ENCODE data around the gene CTXN1.
"Not testable (repeated sequence)": the region's sequence is repeated elsewhere in the genome, so short reads cannot be mapped to it uniquely, and the experiment has no call there.

The CTXN1 gene

DNA sequence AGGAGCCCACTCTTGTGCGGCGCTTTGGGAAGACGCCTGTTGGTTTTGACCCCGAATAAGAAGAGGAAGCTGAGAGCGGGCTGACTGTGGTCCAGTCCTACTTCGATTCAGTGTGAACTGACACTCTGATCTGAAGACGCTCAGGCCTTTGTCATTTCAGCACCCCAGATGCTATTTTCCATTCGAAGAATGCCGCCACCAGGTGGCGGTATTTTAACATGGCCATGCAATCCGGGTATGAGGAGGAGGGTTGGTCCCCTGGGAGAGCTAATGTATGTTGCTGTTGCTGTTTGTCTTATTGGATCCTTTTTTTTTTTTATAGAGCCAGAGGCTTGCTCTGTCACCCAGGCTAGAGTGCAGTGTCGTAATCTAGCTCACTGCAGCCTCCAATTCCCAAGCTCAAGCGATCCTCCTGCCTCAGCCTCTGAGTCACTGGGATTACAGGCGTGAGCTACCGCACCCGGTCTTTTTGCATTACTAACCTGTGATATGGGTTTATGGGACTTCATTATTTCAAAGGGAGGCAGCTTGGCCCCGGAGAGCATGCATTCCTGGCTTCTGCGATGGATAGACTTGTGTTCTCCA lies 18.3 kb upstream of the CTXN1 start:
- peak; percentile 58 for DNase-seq (ENCODE audit: low read depth)

- peak; percentile 94 for DNase-seq (ENCODE audit: low read depth)
Observed at GRCh38 chr19:7943444-7944176, 17.7 kb upstream of the CTXN1 start, which contains the start of gene TIMM44. TSS of gene TIMM44 (minus strand) at chr19:7943666. CDS start at chr19:7943651, 15 bp downstream.

DNA sequence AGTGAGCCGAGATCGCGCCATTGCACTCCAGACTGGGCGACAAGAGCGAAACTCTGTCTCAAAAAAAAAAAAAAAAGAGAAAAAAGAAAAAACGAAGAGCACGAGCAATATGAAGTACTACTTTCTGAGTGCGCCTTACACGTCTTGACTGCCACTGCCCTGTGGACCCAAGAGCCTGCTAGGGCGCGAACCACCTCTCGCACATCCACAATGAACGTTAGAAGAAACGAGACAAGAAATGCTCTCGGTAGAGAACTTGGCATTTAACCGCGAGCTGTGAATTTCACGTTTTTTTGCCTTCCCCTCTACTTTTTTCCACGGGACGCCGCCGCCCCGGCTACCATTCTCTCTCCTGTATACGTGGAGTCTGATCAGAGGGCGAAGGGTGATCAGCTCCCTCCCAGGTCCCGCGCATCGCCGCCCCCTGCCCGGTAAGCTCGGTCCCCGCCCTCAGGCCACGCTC lies 17.1 kb upstream of the CTXN1 start:
- DNase-seq (ENCODE audit: low read depth): no peak

GRCh38 chr19:7941895-7942596 lies 16.1 kb upstream of the CTXN1 start:
- no peak for DNase-seq (ENCODE audit: low read depth)

DNA sequence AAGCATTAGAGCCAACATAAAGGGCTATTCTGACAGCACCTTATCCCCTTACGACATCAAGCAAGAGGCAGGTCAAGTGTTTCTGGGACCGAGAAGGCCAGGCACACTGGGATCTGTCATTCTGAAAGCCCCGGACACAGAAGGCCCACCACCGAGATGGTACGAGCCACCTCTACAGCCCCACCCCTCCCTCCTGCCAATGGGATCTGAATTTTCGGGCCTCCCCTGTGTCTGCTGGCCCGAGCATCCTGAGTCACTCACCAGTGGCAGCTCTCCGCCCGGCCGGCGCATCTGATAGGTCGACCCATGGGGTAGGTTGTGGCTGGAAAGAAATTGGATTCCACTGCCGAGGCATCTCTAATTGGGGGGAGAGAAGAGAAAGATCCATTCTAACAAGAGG lies 14.9 kb upstream of the CTXN1 start:
- DNase-seq (ENCODE audit: low read depth): no peak

- DNase-seq (ENCODE audit: low read depth): no peak
Observed at GRCh38 chr19:7934766-7935165, 8.8 kb upstream of the CTXN1 start.

GRCh38 chr19:7933828-7934725 lies 8.1 kb upstream of the CTXN1 start:
- no peak for DNase-seq (ENCODE audit: low read depth)

DNA sequence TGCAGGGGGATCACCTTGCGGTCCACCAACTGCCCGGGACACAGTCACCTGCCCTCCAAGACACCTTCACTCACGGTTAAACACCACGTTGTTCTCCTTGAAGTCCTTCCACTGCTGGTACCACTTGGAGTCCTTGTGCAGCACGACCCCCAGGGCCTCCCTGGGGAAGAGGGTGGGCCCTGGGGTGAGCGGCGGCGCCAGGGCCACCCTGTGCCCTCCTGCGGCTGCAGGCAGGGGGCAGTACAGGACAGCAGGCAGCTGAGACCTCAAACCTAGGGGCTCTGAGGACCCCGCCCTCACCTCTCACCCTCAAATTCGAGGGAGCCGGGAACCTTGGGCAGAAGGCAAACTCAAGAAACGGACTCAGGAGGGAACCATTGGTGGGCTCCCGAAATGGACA lies 7.5 kb upstream of the CTXN1 start:
- DNase-seq (ENCODE audit: low read depth): no peak

- no peak for DNase-seq (ENCODE audit: low read depth)
Observed at GRCh38 chr19:7932930-7933300, 7.0 kb upstream of the CTXN1 start.

- DNase-seq (ENCODE audit: low read depth): no peak
Observed at GRCh38 chr19:7932276-7932929, 6.5 kb upstream of the CTXN1 start.

GRCh38 chr19:7931221-7932061 lies 5.5 kb upstream of the CTXN1 start:
- no peak for DNase-seq (ENCODE audit: low read depth)

- no peak for DNase-seq (ENCODE audit: low read depth)
Observed at GRCh38 chr19:7930765-7931164, 4.8 kb upstream of the CTXN1 start.

GRCh38 chr19:7930030-7930429 lies 4.1 kb upstream of the CTXN1 start:
- not testable (repeated sequence) for DNase-seq (ENCODE audit: low read depth)

DNA sequence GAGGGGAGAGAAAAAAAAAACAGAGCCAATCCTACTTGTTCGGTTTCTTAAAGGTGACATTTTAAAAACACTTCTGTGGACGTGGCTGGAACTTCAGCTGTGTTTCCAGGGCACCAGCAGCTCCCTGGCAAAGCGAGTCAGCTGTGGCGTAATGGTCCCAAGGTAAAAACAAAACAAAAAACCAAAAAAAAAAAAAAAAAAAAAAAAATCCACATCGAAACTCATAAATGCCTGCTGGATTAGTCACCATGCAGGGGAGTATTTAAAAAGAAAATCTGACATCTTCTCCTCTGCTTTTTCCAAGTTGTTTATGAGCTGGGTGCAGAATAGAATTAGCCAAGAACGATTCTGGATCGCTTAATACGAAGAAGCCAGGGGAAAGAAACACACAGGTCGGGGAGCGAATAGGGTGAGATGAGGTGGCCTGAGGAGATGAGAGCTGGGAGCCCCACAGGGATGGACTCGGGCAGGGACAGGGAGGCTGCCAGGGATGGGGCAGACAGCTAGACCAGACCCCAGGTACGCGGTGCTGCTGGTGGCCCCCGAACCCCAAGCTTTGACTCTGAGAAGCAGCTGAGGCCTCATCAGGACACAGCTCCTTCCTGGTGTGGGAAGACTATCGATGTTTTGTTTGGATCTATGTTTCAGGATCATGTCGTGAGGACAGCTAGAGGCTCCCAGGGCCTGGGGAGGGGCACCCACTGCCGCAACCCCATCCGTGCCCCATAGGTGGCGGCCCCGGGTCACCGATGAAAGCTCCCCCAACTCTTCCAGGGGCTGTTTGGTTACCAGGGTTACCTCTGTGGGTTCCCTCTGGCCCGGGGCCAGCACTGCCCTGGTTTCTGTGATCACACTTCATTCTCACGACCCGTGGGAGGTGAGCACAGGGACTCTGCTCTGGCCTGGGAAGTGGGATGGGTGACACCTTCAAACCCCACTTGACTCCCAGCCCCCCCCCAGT lies 3.1 kb upstream of the CTXN1 start:
- DNase-seq (ENCODE audit: low read depth): peak; percentile 30

DNA sequence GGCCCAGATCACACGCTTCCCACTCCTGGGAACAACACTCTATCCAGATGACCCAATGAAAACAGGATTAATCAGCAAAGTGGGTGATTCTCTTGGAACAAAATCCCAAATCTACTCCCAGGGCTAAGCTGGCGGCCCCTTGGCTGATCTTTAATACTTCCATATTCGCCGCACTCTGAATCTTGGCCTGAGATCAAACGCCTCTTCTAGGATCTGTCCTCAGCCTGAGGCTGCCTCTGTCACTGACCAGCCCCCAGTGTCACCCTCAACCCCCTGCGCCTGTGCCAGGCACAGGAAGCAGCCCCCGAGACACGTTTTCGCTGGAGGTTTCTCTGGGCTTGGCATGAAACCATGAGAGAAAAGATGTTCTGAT lies 2.4 kb upstream of the CTXN1 start:
- no peak for DNase-seq (ENCODE audit: low read depth)

DNA sequence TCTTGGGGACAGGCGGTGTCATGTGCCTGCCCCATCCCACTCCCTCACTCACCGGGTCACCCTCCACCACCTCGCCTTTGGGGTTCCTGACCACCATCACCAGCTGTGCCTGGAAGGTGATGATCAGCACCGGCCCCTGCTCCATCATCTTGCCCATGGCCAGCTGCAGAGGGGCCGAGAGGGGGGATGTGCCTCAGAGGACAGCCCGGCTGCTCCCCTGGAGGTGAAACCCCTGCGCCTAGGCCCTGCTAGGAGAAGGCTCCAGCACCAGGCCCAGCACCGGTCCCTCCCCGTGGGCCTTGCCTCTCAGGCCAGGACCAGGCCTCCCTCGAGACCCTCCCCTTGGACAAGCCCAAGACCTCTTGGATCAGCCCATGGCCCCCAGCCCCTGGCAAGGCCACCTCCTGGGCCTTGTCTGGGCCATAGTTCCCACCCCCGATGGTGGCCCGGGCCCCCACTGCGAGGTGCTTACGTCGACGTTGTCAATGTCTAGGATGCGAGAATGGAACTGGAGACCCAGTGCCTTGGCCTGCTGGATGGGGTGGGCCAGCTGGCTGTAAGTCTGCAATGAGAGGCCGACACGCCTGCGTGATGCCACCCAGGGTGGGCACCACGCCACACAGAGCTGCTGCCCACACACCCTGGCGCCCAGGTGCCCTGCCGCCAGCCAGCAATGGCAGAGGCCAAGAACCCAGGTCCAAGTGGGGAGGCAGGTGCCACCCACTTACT lies 1.8 kb upstream of the CTXN1 start:
- DNase-seq (ENCODE audit: low read depth): no peak

- no peak for DNase-seq (ENCODE audit: low read depth)
Observed at GRCh38 chr19:7926727-7927604, 1.0 kb upstream of the CTXN1 start.

Measured in HS-27A (cell line).